ENCODE results near the gene SCN4A. TPM values are rescaled to one million over a fixed set of nuclear protein-coding genes. Genes with fewer than 3 reads are reported as not detected.

SCN4A gene
- polyA plus RNA-seq, 2 of the 4 experiments (the other 2 are of a cell fraction): 0.03 to 0.06 TPM

GRCh38 chr17:63950940-63951907 lies 21.5 kb downstream of the SCN4A start:
- CTCF ChIA-PET: interaction anchor here (0.8 to 10.0 kb wide), 33 partner anchors 8 to 182 kb away, joined by 3 to 105 read pairs (median 5); partner anchors contain the start of genes CD79B, CSHL1 and GH1
- POLR2A ChIA-PET: interaction anchor here (0.8 to 1.0 kb wide), 2 partner anchors 32 to 194 kb away, joined by 3 to 4 read pairs; no protein-coding TSS in a partner anchor
- no peaks in the 10 kb centered on the region for H3K9me3 ChIP-seq
- H3K4me1 ChIP-seq: no peaks in the 10 kb centered on the region
- ATAC-seq: peak; percentile 30 to 69; a peak in 4 of 6 replicates
- TF ChIP-seq CTCF (IDR thresholded peaks at IDR 0.05) (peak; percentile 62), CHD2 (IDR thresholded peaks at IDR 0.05; ENCODE audit: low read length, partially characterized antibody) (no peak), POLR2A (IDR thresholded peaks at IDR 0.05; ENCODE audit: low read length) (no peak), SMC3 (IDR thresholded peaks at IDR 0.05) (peak; percentile 42; the same call in 2 of the 3 replicates), RAD21 (conservative IDR thresholded peaks at IDR 0.05 in 1 of 2, IDR thresholded peaks at IDR 0.05 in 1 of 2) (peak; percentile 36 to 54; a peak in 3 of 5 replicates)
- peak; percentile 59 to 74 for DNase-seq (ENCODE audit: low read depth in 1 of 2, low spot score in 1 of 2)
- WGBS (ENCODE audit: missing lambda C conversion rate): 56% methylated on average over 29 of the region's 29 CpGs
- no peak overlapping the region for H3K4me2 ChIP-seq
- no peak overlapping the region for H3K4me3 ChIP-seq
- FAIRE-seq: no peak
- no peak overlapping the region for H3K27ac ChIP-seq

GRCh38 chr17:63949576-63950250 lies 23.0 kb downstream of the SCN4A start:
- H3K4me2 ChIP-seq: no peak overlapping the region
- no peak overlapping the region for H3K27ac ChIP-seq
- no peak for FAIRE-seq
- ChIA-PET POLR2A (interaction anchor here (0.8 to 1.0 kb wide), 2 partner anchors 30 to 196 kb away, joined by 3 to 4 read pairs; no protein-coding TSS in a partner anchor), CTCF (interaction anchor here (0.9 to 10.0 kb wide), 19 partner anchors 9 to 92 kb away, joined by 3 to 105 read pairs (median 9); partner anchors contain the start of genes CD79B, CSHL1 and GH1)
- H3K4me3 ChIP-seq: no peak overlapping the region
- no peaks in the 10 kb centered on the region for H3K9me3 ChIP-seq
- no peaks in the 10 kb centered on the region for H3K4me1 ChIP-seq
- no peak for DNase-seq (ENCODE audit: low read depth in 1 of 2, low spot score in 1 of 2)
- no peak for TF ChIP-seq NR3C1 (IDR thresholded peaks at IDR 0.05)
- TF ChIP-seq REST (IDR thresholded peaks at IDR 0.05): no peak
- TF ChIP-seq FOSL2 (IDR thresholded peaks at IDR 0.05): no peak
- no peak for TF ChIP-seq FOSL2 (CRISPR knock-in tag; IDR thresholded peaks at IDR 0.05)
- TF ChIP-seq EHF (CRISPR knock-in tag; IDR thresholded peaks at IDR 0.05): no peak
- TF ChIP-seq RARB (CRISPR knock-in tag; IDR thresholded peaks at IDR 0.05): no peak
- TF ChIP-seq POLR2A (IDR thresholded peaks at IDR 0.05; ENCODE audit: low read length): no peak
- no peak for TF ChIP-seq MAZ (IDR thresholded peaks at IDR 0.05; ENCODE audit: borderline replicate concordance, low read depth, low read length)
- no peak for TF ChIP-seq HDAC2 (IDR thresholded peaks at IDR 0.05)
- TF ChIP-seq MAFK (IDR thresholded peaks at IDR 0.05; ENCODE audit: partially characterized antibody): no peak
- TF ChIP-seq PBX3 (IDR thresholded peaks at IDR 0.05): no peak
- no peak for TF ChIP-seq HES2 (IDR thresholded peaks at IDR 0.05)
- TF ChIP-seq FOXS1 (CRISPR knock-in tag; IDR thresholded peaks at IDR 0.05): no peak
- no peak for TF ChIP-seq POLR2AphosphoS2 (conservative IDR thresholded peaks at IDR 0.05; ENCODE audit: low read length)
- no peak for TF ChIP-seq PHF8 (IDR thresholded peaks at IDR 0.05; ENCODE audit: borderline replicate concordance, low read depth)
- no peak for TF ChIP-seq HOXB13 (CRISPR knock-in tag; IDR thresholded peaks at IDR 0.05; ENCODE audit: low read depth)
- no peak for TF ChIP-seq TFCP2L1 (CRISPR knock-in tag; IDR thresholded peaks at IDR 0.05)
- no peak for TF ChIP-seq CTCF (IDR thresholded peaks at IDR 0.05)
- TF ChIP-seq GATA3 (IDR thresholded peaks at IDR 0.05; ENCODE audit: borderline replicate concordance): no peak
- TF ChIP-seq RCOR1 (IDR thresholded peaks at IDR 0.05; ENCODE audit: low read depth, low read length): no peak
- TF ChIP-seq ATOH8 (CRISPR knock-in tag; IDR thresholded peaks at IDR 0.05; ENCODE audit: low read depth): no peak
- ATAC-seq: no peak
- WGBS (ENCODE audit: missing lambda C conversion rate): 55% methylated on average over 18 of the region's 18 CpGs
